IMR-90 (cell line): ENCODE measurements around the gene SAXO1. TPM values are rescaled to one million over a fixed set of nuclear protein-coding genes. Genes with fewer than 3 reads are reported as not detected.

Experiments used
- ATAC-seq: fragments of 200-7000 bp; cut with Tn5 transposase; 2 replicates; pipeline ENCODE4 v1.9.1; 2020; ENCODE audit warnings: low read depth, mild to moderate bottlenecking, moderate library complexity
- BruUV-seq: library from RNA; stranded (reverse); fragments of 400-500 nt; replicated peaks from 2 replicates; lab custom pipeline; 2021; lab: Mats Ljungman, UMichigan
- CTCF ChIA-PET: fragments of 300-600 bp; formaldehyde crosslinking; extraction: SDS; loops from one replicate; lab custom pipeline; 2021; ENCODE audit warnings: antibody characterized with exemption; lab: Yijun Ruan, JAX
- POLR2A ChIA-PET: fragments of 300-600 bp; sonication (Branson Sonifier 250); formaldehyde crosslinking; loops from one replicate; lab custom pipeline; 2022; ENCODE audit warnings: antibody characterized with exemption; ENCODE audit not compliant: unreplicated experiment; lab: Charles Lee
- DNase-seq: peaks from one replicate; pipeline ENCODE4 v3.0.0; 2013
- H2AFZ ChIP-seq: replicated peaks from 2 replicates; pipeline ENCODE3; 2013; ENCODE audit warnings: low read length, mild to moderate bottlenecking; ENCODE audit not compliant: poor library complexity
- H2AK5ac ChIP-seq: 2 replicates; pipeline ENCODE4 v1.6.1; 2013; ENCODE audit warnings: low read depth, low read length, inconsistent platforms
- H2AK9ac ChIP-seq: replicated peaks from 2 replicates; pipeline ENCODE3; 2013; ENCODE audit warnings: mild to moderate bottlenecking, low read depth, low read length, moderate library complexity; ENCODE audit not compliant: poor library complexity
- H2BK120ac ChIP-seq: 2 replicates; pipeline ENCODE4 v1.6.1; 2013; ENCODE audit warnings: low read depth, low read length, inconsistent platforms
- H2BK15ac ChIP-seq: 3 replicates; pipeline ENCODE4 v1.6.1; 2013; ENCODE audit warnings: low read depth, low read length, inconsistent platforms
- H2BK20ac ChIP-seq: 2 replicates; pipeline ENCODE4 v1.6.1; 2013; ENCODE audit warnings: low read depth, mild to moderate bottlenecking, inconsistent platforms, low read length, moderate library complexity
- H2BK5ac ChIP-seq: 2 replicates; pipeline ENCODE4 v1.6.1; 2013; ENCODE audit warnings: mild to moderate bottlenecking, low read depth, low read length, inconsistent platforms; ENCODE audit not compliant: poor library complexity, severe bottlenecking
- H3K14ac ChIP-seq: replicated peaks from 2 replicates; pipeline ENCODE4 v1.6.1; 2013; ENCODE audit warnings: low read depth, low read length, inconsistent platforms
- H3K18ac ChIP-seq: 2 replicates; pipeline ENCODE4 v1.6.1; 2013; ENCODE audit warnings: low read depth, low read length, control low read depth
- H3K23ac ChIP-seq: 2 replicates; pipeline ENCODE4 v1.6.1; 2013; ENCODE audit warnings: low read depth, low read length, inconsistent platforms
- H3K27ac ChIP-seq: 2 replicates; pipeline ENCODE4 v1.5.1; 2013; ENCODE audit warnings: mild to moderate bottlenecking, control low read depth, low read length; ENCODE audit not compliant: insufficient read depth
- H3K27me3 ChIP-seq: 2 replicates; pipeline ENCODE4 v1.6.1; 2013; ENCODE audit warnings: low read length; ENCODE audit not compliant: control insufficient read depth, insufficient read depth
- H3K36me3 ChIP-seq: 2 replicates; pipeline ENCODE4 v1.6.1; 2013; ENCODE audit warnings: low read length, mixed read lengths; ENCODE audit not compliant: control insufficient read depth, insufficient read depth
- H3K4ac ChIP-seq: 2 replicates; pipeline ENCODE4 v1.6.1; 2013; ENCODE audit warnings: low read depth, low read length, inconsistent platforms
- H3K4me1 ChIP-seq: 2 replicates; pipeline ENCODE4 v1.6.1; 2013; ENCODE audit warnings: low read length, mixed read lengths; ENCODE audit not compliant: control insufficient read depth, insufficient read depth
- H3K4me2 ChIP-seq: 2 replicates; pipeline ENCODE4 v1.6.1; 2013; ENCODE audit warnings: low read depth, mild to moderate bottlenecking, control low read depth, low read length, moderate library complexity
- H3K4me3 ChIP-seq: 2 replicates; pipeline ENCODE4 v1.5.1; 2013; ENCODE audit warnings: low read depth, mild to moderate bottlenecking, control low read depth, low read length, moderate library complexity; ENCODE audit not compliant: insufficient read depth
- H3K56ac ChIP-seq: 2 replicates; pipeline ENCODE4 v1.6.1; 2013; ENCODE audit warnings: low read length, inconsistent platforms; ENCODE audit not compliant: insufficient read depth; ENCODE audit errors: extremely low read depth
- H3K79me1 ChIP-seq, 2 experiments: 2 replicates each; pipeline ENCODE4 v1.6.1; 2013; ENCODE audit warnings: low read length in 2 of 2, inconsistent platforms in 1 of 2, low read depth in 1 of 2
- H3K9ac ChIP-seq: 2 replicates; pipeline ENCODE4 v1.6.1; 2013; ENCODE audit warnings: low read depth, low read length, control low read depth
- H3K9me1 ChIP-seq: 2 replicates; pipeline ENCODE4 v1.6.1; 2013; ENCODE audit warnings: low read length, inconsistent platforms; ENCODE audit not compliant: insufficient read depth
- H3K9me3 ChIP-seq: 2 replicates; pipeline ENCODE4 v1.6.1; 2013; ENCODE audit warnings: low read length; ENCODE audit not compliant: control insufficient read depth, insufficient read depth
- H4K20me1 ChIP-seq: 2 replicates; pipeline ENCODE4 v1.6.1; 2013; ENCODE audit warnings: low read length, inconsistent platforms; ENCODE audit not compliant: insufficient read depth
- H4K5ac ChIP-seq: 2 replicates; pipeline ENCODE4 v1.6.1; 2013; ENCODE audit warnings: mild to moderate bottlenecking, low read depth, low read length, control low read depth
- H4K8ac ChIP-seq, 2 experiments: 2 replicates each; pipeline ENCODE4 v1.6.1; 2013; ENCODE audit warnings: low read depth in 2 of 2, low read length in 2 of 2, control low read depth in 1 of 2, inconsistent platforms in 1 of 2
- H4K91ac ChIP-seq: 2 replicates; pipeline ENCODE4 v1.6.1; 2013; ENCODE audit warnings: low read depth, low read length, inconsistent platforms; ENCODE audit not compliant: insufficient read depth
- BHLHE40 ChIP-seq: fragments of 150-350 bp; IDR thresholded peaks from 2 replicates; pipeline ENCODE4 v1.6.1; 2016; ENCODE audit warnings: mild to moderate bottlenecking, low read depth, low read length
- CEBPB ChIP-seq: IDR thresholded peaks from 2 replicates; pipeline ENCODE4 v1.6.1; 2012; ENCODE audit warnings: low read depth, low read length, improper control_type of control experiment
- CHD1 ChIP-seq: IDR thresholded peaks from 2 replicates; pipeline ENCODE4 v1.6.1; 2012; ENCODE audit warnings: low read depth, low read length, improper control_type of control experiment
- CTCF ChIP-seq: conservative IDR thresholded peaks from 2 replicates; pipeline ENCODE4 v1.5.1; 2012; ENCODE audit warnings: mild to moderate bottlenecking, low read depth, low read length, improper control_type of control experiment
- ELK1 ChIP-seq: fragments of 150-350 bp; IDR thresholded peaks from 2 replicates; pipeline ENCODE4 v1.6.1; 2016; ENCODE audit warnings: low read depth, mild to moderate bottlenecking, low read length, moderate library complexity, borderline replicate concordance
- FOS ChIP-seq: fragments of 150-350 bp; IDR thresholded peaks from 2 replicates; pipeline ENCODE4 v1.6.1; 2016; ENCODE audit warnings: low read depth, low read length
- MAFK ChIP-seq: IDR thresholded peaks from 2 replicates; pipeline ENCODE4 v1.6.1; 2012; ENCODE audit warnings: low read depth, low read length, improper control_type of control experiment
- MAZ ChIP-seq: IDR thresholded peaks from 2 replicates; pipeline ENCODE4 v1.6.1; 2012; ENCODE audit warnings: low read depth, mild to moderate bottlenecking, low read length, improper control_type of control experiment, moderate library complexity, borderline replicate concordance
- NFE2L2 ChIP-seq: fragments of 150-350 bp; IDR thresholded peaks from 2 replicates; pipeline ENCODE4 v1.6.1; 2016; ENCODE audit warnings: low read depth, mild to moderate bottlenecking, low read length
- POLR2A ChIP-seq: IDR thresholded peaks from 2 replicates; pipeline ENCODE4 v1.6.1; 2012; ENCODE audit warnings: mild to moderate bottlenecking, low read depth, low read length
- RAD21 ChIP-seq: IDR thresholded peaks from 2 replicates; pipeline ENCODE4 v1.6.1; 2012; ENCODE audit warnings: low read length, improper control_type of control experiment
- RFX5 ChIP-seq: IDR thresholded peaks from 2 replicates; pipeline ENCODE4 v1.8.0; 2012; ENCODE audit warnings: low read depth, mild to moderate bottlenecking, low read length, moderate library complexity
- USF2 ChIP-seq: fragments of 150-350 bp; IDR thresholded peaks from 2 replicates; pipeline ENCODE4 v1.6.1; 2017; ENCODE audit warnings: mild to moderate bottlenecking, antibody characterized with exemption, low read length, low read depth
- whole genome bisulfite sequencing, 2 experiments: methylation state at CpG; one replicate each; pipeline versions ENCODE4 v1.1.5 to v1.1.7; 2013; ENCODE audit warnings: missing lambda C conversion rate in 2 of 2; ENCODE audit not compliant: insufficient read length in 1 of 2; ENCODE audit errors: extremely low coverage in 2 of 2; 5-methylcytosine and 5-hydroxymethylcytosine counted together
- dilution Hi-C: fragments of 300-500 bp; cut with HindIII; formaldehyde crosslinking; loops from one replicate; pipeline ENCODE4 v1.14.3; 2018; ENCODE audit warnings: low sequenced_read_pairs; ENCODE audit not compliant: unreplicated experiment
- in situ Hi-C: fragments of 300-500 bp; cut with MboI; formaldehyde crosslinking; loops from 3 replicates; pipeline ENCODE4 v1.14.3; 2019; ENCODE audit warnings: low sequenced_read_pairs, inconsistent platforms, mixed read lengths
- intact Hi-C: fragments of 100-400 bp; cut with micrococcal nuclease; formaldehyde crosslinking; loops from 2 replicates; pipeline ENCODE4 v1.10.0; 2022
- polyA plus RNA-seq, 3 experiments: library from polyadenylated mRNA; depleted of rRNA; stranded (reverse); fragments of >200 nt; gene quantifications; 2 replicates each; pipeline ENCODE4 v1.2.3, GENCODE V29; 2012; ENCODE audit warnings: low replicate concordance in 1 of 3
- total RNA-seq: library from RNA; depleted of rRNA; stranded (reverse); fragments of >200 nt; gene quantifications from 2 replicates; pipeline ENCODE4 v1.2.3, GENCODE V29; 2012

SAXO1 gene
- total and polyA plus RNA-seq, 2 of the 4 experiments (the other 2 are of a cell fraction) = not detected

- no peak overlapping the region for H3K9ac ChIP-seq
- no peaks in the 10 kb centered on the region for H4K20me1 ChIP-seq
- no peak overlapping the region for H3K18ac ChIP-seq
- BruUV-seq = no TSS peak
- H3K9me3 ChIP-seq = no peaks in the 10 kb centered on the region
- no peak overlapping the region for H3K23ac ChIP-seq
- no peak overlapping the region for H4K8ac ChIP-seq
- peaks cover 6 to 11% of the 10 kb centered on the region in 2 experiments; a peak in 3 of 4 replicates for H3K79me1 ChIP-seq
- ChIA-PET CTCF (interaction anchor here (1.0 kb wide), 1 partner anchor 10 kb away, joined by 3 read pairs; no protein-coding TSS in a partner anchor), POLR2A (no interaction called here)
- no peaks in the 10 kb centered on the region for H3K27me3 ChIP-seq
- H2BK15ac ChIP-seq = no peak overlapping the region
- H3K9me1 ChIP-seq = no peaks in the 10 kb centered on the region
- ATAC-seq (no peak), DNase-seq (no peak)
- intact Hi-C loops (no loop called here), in situ Hi-C loops (no loop called here), dilution Hi-C loops (no loop called here)
- no peak overlapping the region for H2AK9ac ChIP-seq
- WGBS, 2 experiments = no CpG with 5 or more reads among the region's 2 CpGs
- no peak for TF ChIP-seq USF2
- no peak for TF ChIP-seq NFE2L2
- no peak for TF ChIP-seq ELK1
- no peak for TF ChIP-seq BHLHE40
- TF ChIP-seq CHD1 = no peak
- TF ChIP-seq CTCF = no peak
- TF ChIP-seq RAD21 = no peak
- TF ChIP-seq POLR2A = no peak
- no peak for TF ChIP-seq CEBPB
- TF ChIP-seq MAZ = no peak
- TF ChIP-seq MAFK = no peak
- TF ChIP-seq FOS = no peak
- no peak for TF ChIP-seq RFX5
- no peak overlapping the region for H4K91ac ChIP-seq
- H2BK120ac ChIP-seq = no peak overlapping the region
- H2BK20ac ChIP-seq = no peak overlapping the region
- H3K36me3 ChIP-seq = peaks cover 25% of the 10 kb centered on the region
- H3K4me3 ChIP-seq = no peak overlapping the region
- H2BK5ac ChIP-seq = no peak overlapping the region
- H3K56ac ChIP-seq = no peak overlapping the region
- no peak overlapping the region for H2AK5ac ChIP-seq
- H3K14ac ChIP-seq = no peak overlapping the region
- H3K4me1 ChIP-seq = peaks cover 2% of the 10 kb centered on the region; the same call in 1 of the 2 replicates
- no peak overlapping the region for H4K5ac ChIP-seq
- no peak overlapping the region for H3K4me2 ChIP-seq
- no peak overlapping the region for H3K27ac ChIP-seq
- H3K4ac ChIP-seq = no peak overlapping the region
- no peak overlapping the region for H2AFZ ChIP-seq
These were observed 41.2 kb upstream of the SAXO1 start for GRCh38 chr9:19074229-19074628.
